HL-60 (cell line): Measurements from ENCODE around the gene ZNF837.

Source experiments
- DNase-seq, 2 experiments: peaks; one replicate each; pipeline ENCODE4 v3.0.0-alpha.2; 2010 to 2020; ENCODE audit warnings: low read depth in 1 of 2, low spot score in 1 of 2
- H3K27ac ChIP-seq: fragments of 250-450 bp; sonication (Bioruptor Pico); replicated peaks from 2 replicates; pipeline ENCODE4 v1.5.1; 2020; ENCODE audit warnings: mild to moderate bottlenecking, moderate library complexity
- H3K27me3 ChIP-seq: fragments of 250-450 bp; sonication (Bioruptor Pico); 2 replicates; pipeline ENCODE4 v1.5.1; 2021; ENCODE audit warnings: mild to moderate bottlenecking, moderate library complexity; ENCODE audit not compliant: insufficient read depth, poor library complexity, severe bottlenecking
- H3K4me3 ChIP-seq: replicated peaks from 2 replicates; pipeline ENCODE4 v1.5.1; 2011; ENCODE audit warnings: mild to moderate bottlenecking, control low read depth, low read length; ENCODE audit not compliant: insufficient read depth
- GABPA ChIP-seq: IDR thresholded peaks from 2 replicates; pipeline ENCODE4 v1.6.1; 2012; ENCODE audit warnings: low read depth
- POLR2AphosphoS5 ChIP-seq: IDR thresholded peaks from 2 replicates; pipeline ENCODE4 v1.6.1; 2012; ENCODE audit warnings: low read depth
- REST ChIP-seq: IDR thresholded peaks from 2 replicates; pipeline ENCODE4 v1.6.1; 2012; ENCODE audit warnings: low read depth; ENCODE audit not compliant: insufficient replicate concordance
- SPI1 ChIP-seq: IDR thresholded peaks from 2 replicates; pipeline ENCODE4 v1.6.1; 2012; ENCODE audit warnings: low read depth, mild to moderate bottlenecking, borderline replicate concordance
- TF ChIP-seq, protein P1 (sequence below): IDR thresholded peaks from one replicate; pipeline ENCODE4 v1.5.1; 2011; ENCODE audit warnings: low read length, control low read depth, inconsistent platforms; ENCODE audit not compliant: insufficient read depth

ZNF837 gene

DNA sequence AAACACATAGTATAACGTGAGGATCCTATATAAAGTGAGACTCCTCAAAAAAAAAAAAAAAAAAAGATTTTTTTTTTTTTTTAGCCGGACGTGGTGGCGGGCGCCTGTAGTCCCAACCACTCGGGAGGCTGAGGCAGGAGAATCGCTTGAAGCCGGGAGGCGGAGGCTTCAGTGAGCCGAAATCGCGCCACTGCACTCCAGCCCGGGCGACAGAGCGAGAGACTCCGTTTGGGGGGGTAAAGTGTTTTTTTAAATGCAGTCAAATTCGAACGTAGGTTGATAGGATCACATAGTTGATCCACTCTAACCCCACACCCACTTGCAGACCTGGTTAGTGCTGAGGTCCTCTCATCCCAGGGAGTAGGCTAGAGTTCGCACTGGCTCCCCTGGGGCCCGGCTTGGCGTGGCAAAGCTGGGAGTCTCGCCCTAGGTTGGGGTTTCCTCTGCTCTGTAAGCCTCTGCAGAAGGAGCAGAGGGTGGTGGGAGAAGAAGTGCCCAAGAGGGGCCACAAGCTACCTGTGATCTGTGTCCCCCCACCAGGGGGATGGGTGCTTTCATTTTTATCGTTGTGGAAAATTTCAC, 21.1 kb upstream of the ZNF837 start:
- H3K27me3 ChIP-seq = no peaks in the 10 kb centered on the region
- DNase-seq = no peak
- TF ChIP-seq REST (no peak), SPI1 (no peak), GABPA (no peak), POLR2AphosphoS5 (no peak)
- TF ChIP-seq, protein P1, sequence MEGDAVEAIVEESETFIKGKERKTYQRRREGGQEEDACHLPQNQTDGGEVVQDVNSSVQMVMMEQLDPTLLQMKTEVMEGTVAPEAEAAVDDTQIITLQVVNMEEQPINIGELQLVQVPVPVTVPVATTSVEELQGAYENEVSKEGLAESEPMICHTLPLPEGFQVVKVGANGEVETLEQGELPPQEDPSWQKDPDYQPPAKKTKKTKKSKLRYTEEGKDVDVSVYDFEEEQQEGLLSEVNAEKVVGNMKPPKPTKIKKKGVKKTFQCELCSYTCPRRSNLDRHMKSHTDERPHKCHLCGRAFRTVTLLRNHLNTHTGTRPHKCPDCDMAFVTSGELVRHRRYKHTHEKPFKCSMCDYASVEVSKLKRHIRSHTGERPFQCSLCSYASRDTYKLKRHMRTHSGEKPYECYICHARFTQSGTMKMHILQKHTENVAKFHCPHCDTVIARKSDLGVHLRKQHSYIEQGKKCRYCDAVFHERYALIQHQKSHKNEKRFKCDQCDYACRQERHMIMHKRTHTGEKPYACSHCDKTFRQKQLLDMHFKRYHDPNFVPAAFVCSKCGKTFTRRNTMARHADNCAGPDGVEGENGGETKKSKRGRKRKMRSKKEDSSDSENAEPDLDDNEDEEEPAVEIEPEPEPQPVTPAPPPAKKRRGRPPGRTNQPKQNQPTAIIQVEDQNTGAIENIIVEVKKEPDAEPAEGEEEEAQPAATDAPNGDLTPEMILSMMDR = no peak
- H3K4me3 ChIP-seq = peak overlapping the region; percentile 73
- peak overlapping the region; percentile 61 for H3K27ac ChIP-seq

DNA sequence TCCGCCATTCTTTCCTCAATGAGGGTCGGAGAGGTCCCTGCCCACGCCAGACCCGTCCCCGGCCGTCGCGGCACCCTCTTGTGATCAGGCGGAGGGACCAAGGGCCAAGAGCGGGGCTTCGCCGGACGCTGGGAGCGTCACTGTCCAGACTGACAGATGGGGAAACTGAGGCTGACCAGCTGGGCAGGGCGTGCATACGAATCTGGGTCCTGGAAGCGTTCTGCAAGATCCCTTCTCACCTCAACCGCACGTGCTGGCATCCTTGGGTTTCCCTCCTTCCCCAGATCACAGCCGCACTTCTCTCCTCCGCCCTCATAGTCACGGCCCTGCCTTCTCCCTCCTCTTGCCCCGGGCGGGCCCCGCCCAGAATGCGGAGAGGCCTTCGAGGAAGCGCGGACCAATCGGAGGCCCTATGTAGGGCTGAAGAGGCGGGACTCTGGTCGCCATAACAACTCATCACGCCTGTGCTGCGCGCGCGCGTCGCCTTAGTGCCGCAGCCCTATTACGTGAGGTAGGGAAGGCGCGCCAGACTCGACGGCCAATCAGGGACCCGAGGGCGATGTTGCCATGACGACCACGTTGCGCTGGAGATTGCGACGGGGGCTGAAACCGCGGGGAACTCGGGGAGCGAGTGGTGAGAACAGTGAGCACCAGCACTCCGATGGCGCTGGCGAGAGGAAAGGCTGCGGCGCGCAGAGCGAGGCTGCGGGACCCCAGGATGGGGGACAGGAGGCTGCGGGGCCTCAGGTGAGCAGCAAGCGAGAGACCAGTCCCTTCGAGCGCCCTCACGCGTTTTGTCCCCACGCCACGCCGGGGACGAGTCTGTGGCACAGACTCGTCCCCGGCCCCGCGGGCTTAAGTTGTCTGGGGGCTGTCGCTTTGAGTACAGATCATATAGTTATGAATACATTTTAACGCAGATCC, 20.3 kb upstream of the ZNF837 start:
- Histone ChIP-seq H3K4me3 (peak overlapping the region; percentile 73), H3K27ac (peak overlapping the region; percentile 61), H3K27me3 (no peaks in the 10 kb centered on the region)
- DNase-seq = peak; percentile 99 to 100
- TF ChIP-seq, protein P1 = no peak
- TF ChIP-seq SPI1 (peak; percentile 10; the same call in 1 of the 2 replicates), POLR2AphosphoS5 (peak; percentile 85; the same call in 1 of the 2 replicates)

DNA sequence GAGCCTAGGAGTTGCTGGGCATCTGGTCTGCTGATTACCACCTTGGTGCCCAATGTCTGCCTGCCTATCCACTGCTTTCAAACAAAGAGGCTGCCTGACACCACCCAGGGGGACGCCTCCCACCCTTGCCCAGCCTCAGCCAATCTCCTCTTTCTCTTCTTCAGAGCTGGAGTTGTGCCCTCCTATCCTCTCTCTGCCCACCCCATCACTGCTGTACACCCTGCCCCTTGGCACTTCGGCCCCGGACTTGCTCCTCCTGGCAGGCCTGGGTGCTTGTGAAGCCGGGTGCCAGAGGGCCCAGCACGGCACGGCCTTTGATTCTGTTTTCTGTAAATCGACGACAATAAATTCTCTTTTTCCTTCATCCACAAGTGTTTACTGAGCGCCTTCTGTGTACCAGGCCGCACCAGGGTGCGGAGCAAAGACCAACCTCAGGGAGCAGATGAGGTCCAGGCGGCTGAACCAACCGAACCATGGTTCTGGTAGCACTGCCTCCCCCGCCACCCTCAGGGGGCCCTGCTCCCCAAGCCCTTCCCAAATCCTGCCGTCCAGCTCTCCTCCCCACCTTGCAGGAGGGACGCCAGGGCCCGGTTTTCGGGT, 19.6 kb upstream of the ZNF837 start:
- Histone ChIP-seq H3K27ac (no peak overlapping the region), H3K27me3 (no peaks in the 10 kb centered on the region), H3K4me3 (no peak overlapping the region)
- no peak for TF ChIP-seq POLR2AphosphoS5
- TF ChIP-seq, protein P1 = no peak
- TF ChIP-seq SPI1 = no peak
- no peak for DNase-seq

- DNase-seq = no peak
- Histone ChIP-seq H3K4me3 (no peak overlapping the region), H3K27me3 (no peaks in the 10 kb centered on the region), H3K27ac (no peak overlapping the region)
- TF ChIP-seq REST = no peak
- TF ChIP-seq GABPA = no peak
- TF ChIP-seq, protein P1 = no peak
- TF ChIP-seq POLR2AphosphoS5 = no peak
These were observed 19.1 kb upstream of the ZNF837 start for GRCh38 chr19:58399903-58400302.
